ENCODE measurements around the gene SNAP29.

The SNAP29 gene

DNA sequence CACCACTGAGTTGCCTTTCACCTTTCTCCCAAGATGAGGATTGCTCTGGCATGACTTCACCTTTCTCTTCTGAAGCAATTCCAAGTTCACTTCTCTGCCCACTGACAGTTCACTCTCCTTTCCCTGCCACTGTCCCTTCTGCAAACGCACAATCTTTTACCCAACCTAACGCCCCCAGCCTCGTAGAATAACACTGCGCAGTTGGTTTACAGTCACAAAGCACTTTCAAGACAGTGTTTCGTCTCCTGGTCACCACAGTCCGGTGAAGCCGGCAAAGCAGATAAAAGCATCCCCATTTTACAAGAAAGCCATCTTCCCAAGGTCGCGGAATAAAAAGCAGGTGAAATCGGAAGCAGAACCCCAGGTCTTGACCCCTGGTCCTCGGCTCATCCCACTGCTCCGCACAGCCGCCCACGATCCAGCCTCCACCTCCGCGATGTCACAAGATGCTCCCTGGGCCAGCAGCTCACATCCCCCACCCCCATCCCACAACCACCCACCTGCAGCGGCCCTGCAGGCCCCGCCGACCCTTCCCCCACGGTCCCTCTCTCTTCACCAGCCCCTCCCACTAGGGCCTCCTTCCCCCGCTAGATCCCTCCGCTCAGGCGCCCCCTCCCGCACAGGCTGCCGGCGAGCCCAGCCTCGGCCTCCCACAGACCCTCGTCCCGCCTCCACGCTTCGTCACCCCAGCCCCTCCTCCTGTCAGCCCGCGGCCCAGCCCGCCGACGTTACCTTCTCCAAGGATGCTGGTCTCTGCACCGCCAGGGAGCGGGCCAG lies 781 bp upstream of the SNAP29 start:
- Histone ChIP-seq H3K36me3 (ENCODE audit: control insufficient read depth in 2 of 2, insufficient read depth in 1 of 2, low read length in 2 of 2) (peaks cover 0 to 16% of the 10 kb centered on the region in 2 experiments; a peak in 1 of 3 replicates), H3K9me3 (ENCODE audit: control insufficient read depth, insufficient read depth, low read depth, low read length) (no peaks in the 10 kb centered on the region), H3K4me1 (ENCODE audit: control insufficient read depth, insufficient read depth, low read length) (0 out of 2 replicates have a peak, but pooled peaks cover 2% of the 10 kb centered on the region), H3K27ac (ENCODE audit: extremely low read depth, low read depth, low read length) (peak overlapping the region; percentile 62), H3K4me3 (ENCODE audit: low read depth, low read length) (peak overlapping the region; percentile 73)
- ChIA-PET POLR2A (interaction anchor here (1.4 to 1.5 kb wide), 2 partner anchors 10 to 48 kb away, joined by 3 to 4 read pairs; no protein-coding TSS in a partner anchor), CTCF (interaction anchor here (0.7 kb wide), 1 partner anchor 53 kb away, joined by 3 read pairs; no protein-coding TSS in a partner anchor)
- TF ChIP-seq, protein P1, sequence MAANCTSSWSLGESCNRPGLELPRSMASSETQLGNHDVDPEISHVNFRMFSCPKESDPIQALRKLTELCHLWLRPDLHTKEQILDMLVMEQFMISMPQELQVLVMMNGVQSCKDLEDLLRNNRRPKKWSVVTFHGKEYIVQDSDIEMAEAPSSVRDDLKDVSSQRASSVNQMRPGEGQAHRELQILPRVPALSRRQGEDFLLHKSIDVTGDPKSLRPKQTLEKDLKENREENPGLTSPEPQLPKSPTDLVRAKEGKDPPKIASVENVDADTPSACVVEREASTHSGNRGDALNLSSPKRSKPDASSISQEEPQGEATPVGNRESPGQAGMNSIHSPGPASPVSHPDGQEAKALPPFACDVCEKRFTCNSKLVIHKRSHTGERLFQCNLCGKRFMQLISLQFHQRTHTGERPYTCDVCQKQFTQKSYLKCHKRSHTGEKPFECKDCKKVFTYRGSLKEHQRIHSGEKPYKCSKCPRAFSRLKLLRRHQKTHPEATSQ (tag by site-specific recombination; IDR thresholded peaks at IDR 0.05): peak; percentile 65; the same call in 1 of the 2 replicates
- TF ChIP-seq ZNF404 (tag by site-specific recombination; IDR thresholded peaks at IDR 0.05): no peak
- TF ChIP-seq ZNF777 (tag by site-specific recombination; IDR thresholded peaks at IDR 0.05; ENCODE audit: borderline replicate concordance): 0 out of 2 replicates have a peak, but pooled peaks have one; percentile 55
- peak; percentile 96 for TF ChIP-seq GLIS2 (tag by site-specific recombination; IDR thresholded peaks at IDR 0.05)
- no peak; the same call in 1 of the 2 replicates for TF ChIP-seq ZFP69B (tag by site-specific recombination; IDR thresholded peaks at IDR 0.05)
- TF ChIP-seq, protein P2, sequence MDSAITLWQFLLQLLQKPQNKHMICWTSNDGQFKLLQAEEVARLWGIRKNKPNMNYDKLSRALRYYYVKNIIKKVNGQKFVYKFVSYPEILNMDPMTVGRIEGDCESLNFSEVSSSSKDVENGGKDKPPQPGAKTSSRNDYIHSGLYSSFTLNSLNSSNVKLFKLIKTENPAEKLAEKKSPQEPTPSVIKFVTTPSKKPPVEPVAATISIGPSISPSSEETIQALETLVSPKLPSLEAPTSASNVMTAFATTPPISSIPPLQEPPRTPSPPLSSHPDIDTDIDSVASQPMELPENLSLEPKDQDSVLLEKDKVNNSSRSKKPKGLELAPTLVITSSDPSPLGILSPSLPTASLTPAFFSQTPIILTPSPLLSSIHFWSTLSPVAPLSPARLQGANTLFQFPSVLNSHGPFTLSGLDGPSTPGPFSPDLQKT (IDR thresholded peaks at IDR 0.05; ENCODE audit: borderline replicate concordance, low read depth, low read length): no peak
- TF ChIP-seq ZNF830 (tag by site-specific recombination; IDR thresholded peaks at IDR 0.05; ENCODE audit: low read depth): no peak
- TF ChIP-seq, protein P3, sequence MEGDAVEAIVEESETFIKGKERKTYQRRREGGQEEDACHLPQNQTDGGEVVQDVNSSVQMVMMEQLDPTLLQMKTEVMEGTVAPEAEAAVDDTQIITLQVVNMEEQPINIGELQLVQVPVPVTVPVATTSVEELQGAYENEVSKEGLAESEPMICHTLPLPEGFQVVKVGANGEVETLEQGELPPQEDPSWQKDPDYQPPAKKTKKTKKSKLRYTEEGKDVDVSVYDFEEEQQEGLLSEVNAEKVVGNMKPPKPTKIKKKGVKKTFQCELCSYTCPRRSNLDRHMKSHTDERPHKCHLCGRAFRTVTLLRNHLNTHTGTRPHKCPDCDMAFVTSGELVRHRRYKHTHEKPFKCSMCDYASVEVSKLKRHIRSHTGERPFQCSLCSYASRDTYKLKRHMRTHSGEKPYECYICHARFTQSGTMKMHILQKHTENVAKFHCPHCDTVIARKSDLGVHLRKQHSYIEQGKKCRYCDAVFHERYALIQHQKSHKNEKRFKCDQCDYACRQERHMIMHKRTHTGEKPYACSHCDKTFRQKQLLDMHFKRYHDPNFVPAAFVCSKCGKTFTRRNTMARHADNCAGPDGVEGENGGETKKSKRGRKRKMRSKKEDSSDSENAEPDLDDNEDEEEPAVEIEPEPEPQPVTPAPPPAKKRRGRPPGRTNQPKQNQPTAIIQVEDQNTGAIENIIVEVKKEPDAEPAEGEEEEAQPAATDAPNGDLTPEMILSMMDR (tag by site-specific recombination; IDR thresholded peaks at IDR 0.05): peak; percentile 78
- no peak for TF ChIP-seq ZNF146 (tag by site-specific recombination; IDR thresholded peaks at IDR 0.05)
- no peak for TF ChIP-seq GLI2 (tag by site-specific recombination; IDR thresholded peaks at IDR 0.05; ENCODE audit: borderline replicate concordance, low read depth)
- TF ChIP-seq ZNF571 (tag by site-specific recombination; IDR thresholded peaks at IDR 0.05): no peak
- no peak for TF ChIP-seq HOXC10 (CRISPR knock-in tag; IDR thresholded peaks at IDR 0.05)
- no peak for TF ChIP-seq ZNF202 (tag by site-specific recombination; IDR thresholded peaks at IDR 0.05; ENCODE audit: borderline replicate concordance)
- TF ChIP-seq ZNF184 (tag by site-specific recombination; IDR thresholded peaks at IDR 0.05): no peak
- TF ChIP-seq ZNF426 (tag by site-specific recombination; IDR thresholded peaks at IDR 0.05): no peak
- no peak for TF ChIP-seq SETDB1 (IDR thresholded peaks at IDR 0.05; ENCODE audit: insufficient read length, low read length)
- TF ChIP-seq ZNF596 (tag by site-specific recombination; IDR thresholded peaks at IDR 0.05): no peak
- no peak for TF ChIP-seq ZNF677 (tag by site-specific recombination; IDR thresholded peaks at IDR 0.05)
- TF ChIP-seq, protein P4, sequence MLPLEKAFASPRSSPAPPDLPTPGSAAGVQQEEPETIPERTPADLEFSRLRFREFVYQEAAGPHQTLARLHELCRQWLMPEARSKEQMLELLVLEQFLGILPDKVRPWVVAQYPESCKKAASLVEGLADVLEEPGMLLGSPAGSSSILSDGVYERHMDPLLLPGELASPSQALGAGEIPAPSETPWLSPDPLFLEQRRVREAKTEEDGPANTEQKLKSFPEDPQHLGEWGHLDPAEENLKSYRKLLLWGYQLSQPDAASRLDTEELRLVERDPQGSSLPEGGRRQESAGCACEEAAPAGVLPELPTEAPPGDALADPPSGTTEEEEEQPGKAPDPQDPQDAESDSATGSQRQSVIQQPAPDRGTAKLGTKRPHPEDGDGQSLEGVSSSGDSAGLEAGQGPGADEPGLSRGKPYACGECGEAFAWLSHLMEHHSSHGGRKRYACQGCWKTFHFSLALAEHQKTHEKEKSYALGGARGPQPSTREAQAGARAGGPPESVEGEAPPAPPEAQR (tag by site-specific recombination; IDR thresholded peaks at IDR 0.05): no peak
- TF ChIP-seq, protein P5, sequence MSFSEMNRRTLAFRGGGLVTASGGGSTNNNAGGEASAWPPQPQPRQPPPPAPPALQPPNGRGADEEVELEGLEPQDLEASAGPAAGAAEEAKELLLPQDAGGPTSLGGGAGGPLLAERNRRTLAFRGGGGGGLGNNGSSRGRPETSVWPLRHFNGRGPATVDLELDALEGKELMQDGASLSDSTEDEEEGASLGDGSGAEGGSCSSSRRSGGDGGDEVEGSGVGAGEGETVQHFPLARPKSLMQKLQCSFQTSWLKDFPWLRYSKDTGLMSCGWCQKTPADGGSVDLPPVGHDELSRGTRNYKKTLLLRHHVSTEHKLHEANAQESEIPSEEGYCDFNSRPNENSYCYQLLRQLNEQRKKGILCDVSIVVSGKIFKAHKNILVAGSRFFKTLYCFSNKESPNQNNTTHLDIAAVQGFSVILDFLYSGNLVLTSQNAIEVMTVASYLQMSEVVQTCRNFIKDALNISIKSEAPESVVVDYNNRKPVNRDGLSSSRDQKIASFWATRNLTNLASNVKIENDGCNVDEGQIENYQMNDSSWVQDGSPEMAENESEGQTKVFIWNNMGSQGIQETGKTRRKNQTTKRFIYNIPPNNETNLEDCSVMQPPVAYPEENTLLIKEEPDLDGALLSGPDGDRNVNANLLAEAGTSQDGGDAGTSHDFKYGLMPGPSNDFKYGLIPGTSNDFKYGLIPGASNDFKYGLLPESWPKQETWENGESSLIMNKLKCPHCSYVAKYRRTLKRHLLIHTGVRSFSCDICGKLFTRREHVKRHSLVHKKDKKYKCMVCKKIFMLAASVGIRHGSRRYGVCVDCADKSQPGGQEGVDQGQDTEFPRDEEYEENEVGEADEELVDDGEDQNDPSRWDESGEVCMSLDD (tag by site-specific recombination; IDR thresholded peaks at IDR 0.05): peak; percentile 85
- TF ChIP-seq, protein P6, sequence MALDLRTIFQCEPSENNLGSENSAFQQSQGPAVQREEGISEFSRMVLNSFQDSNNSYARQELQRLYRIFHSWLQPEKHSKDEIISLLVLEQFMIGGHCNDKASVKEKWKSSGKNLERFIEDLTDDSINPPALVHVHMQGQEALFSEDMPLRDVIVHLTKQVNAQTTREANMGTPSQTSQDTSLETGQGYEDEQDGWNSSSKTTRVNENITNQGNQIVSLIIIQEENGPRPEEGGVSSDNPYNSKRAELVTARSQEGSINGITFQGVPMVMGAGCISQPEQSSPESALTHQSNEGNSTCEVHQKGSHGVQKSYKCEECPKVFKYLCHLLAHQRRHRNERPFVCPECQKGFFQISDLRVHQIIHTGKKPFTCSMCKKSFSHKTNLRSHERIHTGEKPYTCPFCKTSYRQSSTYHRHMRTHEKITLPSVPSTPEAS (tag by site-specific recombination; IDR thresholded peaks at IDR 0.05): no peak
- no peak for TF ChIP-seq ZNF211 (tag by site-specific recombination; IDR thresholded peaks at IDR 0.05; ENCODE audit: low read depth)
- TF ChIP-seq ZNF510 (tag by site-specific recombination; IDR thresholded peaks at IDR 0.05; ENCODE audit: insufficient replicate concordance): no peak
- TF ChIP-seq ZNF132 (tag by site-specific recombination; IDR thresholded peaks at IDR 0.05; ENCODE audit: borderline replicate concordance): no peak
- 0 out of 2 replicates have a peak, but pooled peaks have one; percentile 35 for TF ChIP-seq ZBTB21 (tag by site-specific recombination; IDR thresholded peaks at IDR 0.05)
- TF ChIP-seq ZNF747 (tag by site-specific recombination; IDR thresholded peaks at IDR 0.05): no peak
